Transverse colon (tissue), 4 donors: Measurements from ENCODE around the gene FAR2.

Experiments used
- EP300 ChIP-seq: sonication (generic); formaldehyde crosslinking; IDR thresholded peaks from one replicate; pipeline ENCODE4 v1.6.1; 2017; ENCODE audit warnings: antibody characterized with exemption, low read depth
- POLR2AphosphoS5 ChIP-seq, 3 donors: sonication (generic); formaldehyde crosslinking; IDR thresholded peaks; one replicate each; pipeline ENCODE4 v1.6.1; 2016; ENCODE audit warnings: antibody characterized with exemption in 3 of 3
- TF ChIP-seq, protein P1 (sequence below), 5 experiments: fragments of 200-600 bp in 3 of 5; fragments of 450-650 bp in 2 of 5; sonication (generic) in 3 of 5; IDR thresholded peaks; 1 replicate in 2 of 5; 2 replicates in 3 of 5; pipeline ENCODE4 v1.5.1; 2016 to 2017; ENCODE audit warnings: antibody characterized with exemption in 5 of 5, inconsistent platforms in 3 of 5, mild to moderate bottlenecking in 2 of 5, moderate library complexity in 1 of 5

- TF ChIP-seq, protein P1, sequence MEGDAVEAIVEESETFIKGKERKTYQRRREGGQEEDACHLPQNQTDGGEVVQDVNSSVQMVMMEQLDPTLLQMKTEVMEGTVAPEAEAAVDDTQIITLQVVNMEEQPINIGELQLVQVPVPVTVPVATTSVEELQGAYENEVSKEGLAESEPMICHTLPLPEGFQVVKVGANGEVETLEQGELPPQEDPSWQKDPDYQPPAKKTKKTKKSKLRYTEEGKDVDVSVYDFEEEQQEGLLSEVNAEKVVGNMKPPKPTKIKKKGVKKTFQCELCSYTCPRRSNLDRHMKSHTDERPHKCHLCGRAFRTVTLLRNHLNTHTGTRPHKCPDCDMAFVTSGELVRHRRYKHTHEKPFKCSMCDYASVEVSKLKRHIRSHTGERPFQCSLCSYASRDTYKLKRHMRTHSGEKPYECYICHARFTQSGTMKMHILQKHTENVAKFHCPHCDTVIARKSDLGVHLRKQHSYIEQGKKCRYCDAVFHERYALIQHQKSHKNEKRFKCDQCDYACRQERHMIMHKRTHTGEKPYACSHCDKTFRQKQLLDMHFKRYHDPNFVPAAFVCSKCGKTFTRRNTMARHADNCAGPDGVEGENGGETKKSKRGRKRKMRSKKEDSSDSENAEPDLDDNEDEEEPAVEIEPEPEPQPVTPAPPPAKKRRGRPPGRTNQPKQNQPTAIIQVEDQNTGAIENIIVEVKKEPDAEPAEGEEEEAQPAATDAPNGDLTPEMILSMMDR (IDR thresholded peaks at IDR 0.05): no peak
- TF ChIP-seq POLR2AphosphoS5 (IDR thresholded peaks at IDR 0.05) (no peak), EP300 (no peak)
Observed at GRCh38 chr12:29253906-29254625, 105.0 kb downstream of the FAR2 start.
